Progenitor cell of endocrine pancreas (in vitro differentiated cells): ENCODE results near the gene KCNK7. TPM values are rescaled to one million over a fixed set of nuclear protein-coding genes. Genes with fewer than 3 reads are reported as not detected.

Experiments
- DNase-seq: peaks from one replicate; pipeline ENCODE4 v3.0.0; 2021; ENCODE audit warnings: low spot score; ENCODE audit not compliant: unreplicated experiment
- H3K27ac Mint-ChIP-seq: 2 replicates; pipeline ENCODE4 v1.8.0; 2021; ENCODE audit warnings: mild to moderate bottlenecking, moderate library complexity, mixed read lengths
- H3K27me3 Mint-ChIP-seq: 2 replicates; pipeline ENCODE4 v1.8.0; 2021; ENCODE audit warnings: mixed read lengths
- H3K36me3 Mint-ChIP-seq: 2 replicates; pipeline ENCODE4 v1.8.0; 2022; ENCODE audit warnings: mixed read lengths; ENCODE audit not compliant: insufficient read depth
- H3K4me1 Mint-ChIP-seq: 2 replicates; pipeline ENCODE4 v1.8.0; 2021; ENCODE audit warnings: low read depth, mixed read lengths
- H3K4me3 Mint-ChIP-seq: 2 replicates; pipeline ENCODE4 v1.8.0; 2021; ENCODE audit warnings: low read depth, mild to moderate bottlenecking, moderate library complexity, mixed read lengths
- H3K9me3 Mint-ChIP-seq: 2 replicates; pipeline ENCODE4 v1.8.0; 2021; ENCODE audit warnings: low read depth, mixed read lengths
- microRNA-seq: library from miRNA; unstranded; fragments of <30 nt; microRNA quantifications from one replicate; pipeline ENCODE4 v1.1.0, GENCODE V29; 2020; ENCODE audit warnings: borderline number of aligned reads; ENCODE audit not compliant: unreplicated experiment
- total RNA-seq: library from RNA; stranded (reverse); gene quantifications from 2 replicates; pipeline ENCODE4 v1.2.1, GENCODE V29; 2021
- TF ChIP-seq, protein P1 (sequence below): fragments of 200-600 bp; sonication (generic); IDR thresholded peaks from one replicate; pipeline ENCODE4 v1.5.0; 2021; ENCODE audit warnings: antibody characterized with exemption, mild to moderate bottlenecking; ENCODE audit not compliant: unreplicated experiment

KCNK7 gene
- total RNA-seq, 1 donor from 2014 or later, result 1.7 TPM

DNA sequence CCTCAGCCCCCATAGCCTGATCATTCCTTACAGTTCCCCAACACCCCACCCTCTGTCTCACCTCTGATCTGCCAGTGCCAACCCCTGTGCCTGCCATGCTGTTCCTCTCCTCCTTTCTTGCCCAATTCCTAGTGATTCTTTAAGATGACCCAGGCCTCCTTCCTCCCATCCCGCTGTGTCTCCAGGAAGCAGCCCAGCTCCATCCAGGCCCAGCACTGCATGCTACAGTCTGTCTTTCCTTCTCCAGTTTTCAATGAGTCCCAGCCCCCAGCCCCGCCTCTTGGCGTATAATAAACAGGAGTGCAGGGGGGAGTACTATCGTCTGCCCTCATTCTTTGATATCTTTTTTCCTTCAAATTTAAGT is 49.8 kb downstream of the KCNK7 start:
- DNase-seq, result no peak
- Mint-ChIP-seq H3K9me3 (no peaks in the 10 kb centered on the region), H3K4me3 (peak overlapping the region; percentile 58), H3K27me3 (peaks cover 59% of the 10 kb centered on the region), H3K36me3 (peaks cover 17% of the 10 kb centered on the region), H3K27ac (no peak overlapping the region), H3K4me1 (peaks cover 11% of the 10 kb centered on the region)
- TF ChIP-seq, protein P1, sequence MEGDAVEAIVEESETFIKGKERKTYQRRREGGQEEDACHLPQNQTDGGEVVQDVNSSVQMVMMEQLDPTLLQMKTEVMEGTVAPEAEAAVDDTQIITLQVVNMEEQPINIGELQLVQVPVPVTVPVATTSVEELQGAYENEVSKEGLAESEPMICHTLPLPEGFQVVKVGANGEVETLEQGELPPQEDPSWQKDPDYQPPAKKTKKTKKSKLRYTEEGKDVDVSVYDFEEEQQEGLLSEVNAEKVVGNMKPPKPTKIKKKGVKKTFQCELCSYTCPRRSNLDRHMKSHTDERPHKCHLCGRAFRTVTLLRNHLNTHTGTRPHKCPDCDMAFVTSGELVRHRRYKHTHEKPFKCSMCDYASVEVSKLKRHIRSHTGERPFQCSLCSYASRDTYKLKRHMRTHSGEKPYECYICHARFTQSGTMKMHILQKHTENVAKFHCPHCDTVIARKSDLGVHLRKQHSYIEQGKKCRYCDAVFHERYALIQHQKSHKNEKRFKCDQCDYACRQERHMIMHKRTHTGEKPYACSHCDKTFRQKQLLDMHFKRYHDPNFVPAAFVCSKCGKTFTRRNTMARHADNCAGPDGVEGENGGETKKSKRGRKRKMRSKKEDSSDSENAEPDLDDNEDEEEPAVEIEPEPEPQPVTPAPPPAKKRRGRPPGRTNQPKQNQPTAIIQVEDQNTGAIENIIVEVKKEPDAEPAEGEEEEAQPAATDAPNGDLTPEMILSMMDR, result no peak

Small RNA genes within 50 kb of the gene (microRNA-seq; reads per million reads assigned to microRNA genes)
- not detected for gene MIR4690

Other genes starting within 250 kb of the KCNK7 start
- 3.0 and 3.8 TPM in 2 replicates for gene TIGD3, start 241.0 kb downstream of the KCNK7 start, total RNA-seq
- 4.0 and 5.3 TPM in 2 replicates for gene SLC25A45, start 213.2 kb downstream of the KCNK7 start, total RNA-seq
- 27.3 and 27.5 TPM in 2 replicates for gene FRMD8, start 209.2 kb downstream of the KCNK7 start, total RNA-seq
- 78.8 and 99.9 TPM in 2 replicates for gene NEAT1, start 173.0 kb downstream of the KCNK7 start, total RNA-seq
- 16,546 and 17,116 TPM in 2 replicates for gene MALAT1, start 96.8 kb downstream of the KCNK7 start, total RNA-seq
- gene SCYL1, start 70.7 kb downstream of the KCNK7 start, total RNA-seq, result 61.4 and 66.3 TPM in 2 replicates
- 55.3 and 57.7 TPM in 2 replicates for gene LTBP3, start 37.4 kb downstream of the KCNK7 start, total RNA-seq
- gene ZNRD2, start 25.3 kb downstream of the KCNK7 start, total RNA-seq, result 25.3 and 25.9 TPM in 2 replicates
- 62.5 and 65.0 TPM in 2 replicates for gene FAM89B, start 23.3 kb downstream of the KCNK7 start, total RNA-seq
- 13.0 and 15.2 TPM in 2 replicates for gene EHBP1L1, start 19.7 kb downstream of the KCNK7 start, total RNA-seq
- 61.4 and 63.8 TPM in 2 replicates for gene MAP3K11, start 18.4 kb upstream of the KCNK7 start, total RNA-seq
- gene PCNX3, start 20.0 kb upstream of the KCNK7 start, total RNA-seq, result 59.5 and 66.0 TPM in 2 replicates
- gene SIPA1, start 42.3 kb upstream of the KCNK7 start, total RNA-seq, result 19.5 and 20.2 TPM in 2 replicates
- gene RELA, start 67.1 kb upstream of the KCNK7 start, total RNA-seq, result 54.2 and 54.5 TPM in 2 replicates
- 65.8 and 73.1 TPM in 2 replicates for gene KAT5, start 116.5 kb upstream of the KCNK7 start, total RNA-seq
- gene RNASEH2C, start 125.0 kb upstream of the KCNK7 start, total RNA-seq, result 38.5 and 44.0 TPM in 2 replicates
- gene AP5B1, start 185.2 kb upstream of the KCNK7 start, total RNA-seq, result 18.4 and 19.3 TPM in 2 replicates
- 12.4 and 12.7 TPM in 2 replicates for gene OVOL1, start 191.3 kb upstream of the KCNK7 start, total RNA-seq
- gene SNX32, start 238.2 kb upstream of the KCNK7 start, total RNA-seq, result 3.6 and 4.6 TPM in 2 replicates